ENCODE data around the gene ACBD6. TPM values are rescaled to one million over a fixed set of nuclear protein-coding genes. Genes with fewer than 3 reads are reported as not detected.

The ACBD6 gene
- total and polyA plus RNA-seq, 10 of the 15 experiments (the other 5 are each of a cell fraction or from before 2014, with no cell fraction given), result 15.0 to 67.3 (median 55.0) TPM

DNA sequence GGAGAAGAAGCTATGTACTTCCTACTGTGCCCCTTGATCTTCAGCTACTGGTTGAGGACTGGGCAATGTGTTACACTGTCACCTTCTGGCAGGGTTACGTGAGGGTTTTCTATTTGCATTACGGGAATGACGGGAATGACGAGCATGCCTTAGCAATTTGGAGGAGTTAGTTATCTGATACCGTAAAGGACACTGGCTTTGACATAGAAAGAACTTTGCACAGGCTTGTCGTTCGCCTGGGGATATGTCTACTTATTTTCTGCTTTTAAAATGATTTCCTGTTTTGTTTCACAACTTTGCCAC lies 19.8 kb upstream of the ACBD6 start (continued):
- TF ChIP-seq, protein P1, sequence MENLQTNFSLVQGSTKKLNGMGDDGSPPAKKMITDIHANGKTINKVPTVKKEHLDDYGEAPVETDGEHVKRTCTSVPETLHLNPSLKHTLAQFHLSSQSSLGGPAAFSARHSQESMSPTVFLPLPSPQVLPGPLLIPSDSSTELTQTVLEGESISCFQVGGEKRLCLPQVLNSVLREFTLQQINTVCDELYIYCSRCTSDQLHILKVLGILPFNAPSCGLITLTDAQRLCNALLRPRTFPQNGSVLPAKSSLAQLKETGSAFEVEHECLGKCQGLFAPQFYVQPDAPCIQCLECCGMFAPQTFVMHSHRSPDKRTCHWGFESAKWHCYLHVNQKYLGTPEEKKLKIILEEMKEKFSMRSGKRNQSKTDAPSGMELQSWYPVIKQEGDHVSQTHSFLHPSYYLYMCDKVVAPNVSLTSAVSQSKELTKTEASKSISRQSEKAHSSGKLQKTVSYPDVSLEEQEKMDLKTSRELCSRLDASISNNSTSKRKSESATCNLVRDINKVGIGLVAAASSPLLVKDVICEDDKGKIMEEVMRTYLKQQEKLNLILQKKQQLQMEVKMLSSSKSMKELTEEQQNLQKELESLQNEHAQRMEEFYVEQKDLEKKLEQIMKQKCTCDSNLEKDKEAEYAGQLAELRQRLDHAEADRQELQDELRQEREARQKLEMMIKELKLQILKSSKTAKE (IDR thresholded peaks at IDR 0.05; ENCODE audit: low read depth, poor library complexity, severe bottlenecking), result no peak
- TF ChIP-seq, protein P2, sequence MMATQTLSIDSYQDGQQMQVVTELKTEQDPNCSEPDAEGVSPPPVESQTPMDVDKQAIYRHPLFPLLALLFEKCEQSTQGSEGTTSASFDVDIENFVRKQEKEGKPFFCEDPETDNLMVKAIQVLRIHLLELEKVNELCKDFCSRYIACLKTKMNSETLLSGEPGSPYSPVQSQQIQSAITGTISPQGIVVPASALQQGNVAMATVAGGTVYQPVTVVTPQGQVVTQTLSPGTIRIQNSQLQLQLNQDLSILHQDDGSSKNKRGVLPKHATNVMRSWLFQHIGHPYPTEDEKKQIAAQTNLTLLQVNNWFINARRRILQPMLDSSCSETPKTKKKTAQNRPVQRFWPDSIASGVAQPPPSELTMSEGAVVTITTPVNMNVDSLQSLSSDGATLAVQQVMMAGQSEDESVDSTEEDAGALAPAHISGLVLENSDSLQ (IDR thresholded peaks at IDR 0.05), result no peak
- TF ChIP-seq MTA2 (IDR thresholded peaks at IDR 0.05; ENCODE audit: low read depth), result no peak

DNA sequence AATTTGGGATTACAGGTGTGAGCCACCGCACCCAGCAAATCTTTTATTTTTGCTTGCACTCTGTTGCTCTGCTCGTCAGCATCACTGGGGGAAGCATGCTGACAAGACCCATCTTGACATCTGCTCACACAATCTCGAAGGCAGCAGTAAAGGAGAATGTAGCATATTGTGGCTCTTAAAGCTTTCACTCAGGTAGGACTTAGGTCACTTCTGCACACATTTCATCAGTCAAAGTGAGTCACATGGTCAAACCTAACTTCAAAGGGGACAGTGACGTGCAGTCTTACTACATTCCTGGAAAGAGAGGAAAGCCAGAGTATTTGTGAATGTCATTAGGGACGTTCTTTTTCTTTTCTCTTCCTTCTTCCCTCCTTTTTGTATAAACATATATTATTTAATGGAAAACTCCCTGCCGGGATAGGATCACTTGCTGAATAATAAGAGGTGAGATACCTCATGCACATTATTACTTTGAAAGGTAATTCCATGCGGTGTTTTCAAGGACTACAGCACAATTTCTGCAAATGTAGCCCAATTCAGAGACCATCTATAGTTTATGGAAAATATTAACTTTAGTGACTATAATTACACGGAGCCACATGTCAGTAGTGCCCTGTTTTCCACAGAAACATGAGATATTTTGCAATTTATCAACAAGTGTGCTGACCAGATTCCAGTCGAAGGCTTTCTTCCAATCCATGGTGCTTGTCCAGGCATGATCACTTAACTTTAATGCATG lies 19.3 kb upstream of the ACBD6 start:
- no peak overlapping the region for H3K9ac ChIP-seq (ENCODE audit: control insufficient read depth, insufficient read depth, low read length)
- 55% methylated on average over 9 of the region's 9 CpGs for WGBS (ENCODE audit: insufficient coverage, insufficient replicate concordance, low lambda C conversion rate, missing lambda C conversion rate)
- ChIA-PET SMC1A (ENCODE audit: uncharacterized antibody, unreplicated experiment) (interaction anchor here (1.6 kb wide), 1 partner anchor 11 kb away, joined by 4 read pairs; no protein-coding TSS in a partner anchor), CTCF (interaction anchor here (1.8 kb wide), 1 partner anchor 341 kb away, joined by 15 read pairs; no protein-coding TSS in a partner anchor), RAD21 (ENCODE audit: unreplicated experiment) (interaction anchor here (1.0 kb wide), 1 partner anchor 342 kb away, joined by 5 read pairs; no protein-coding TSS in a partner anchor), POLR2A (no interaction called here)
- DNase-seq (ENCODE audit: low read depth, low spot score), result no peak
- no peaks in the 10 kb centered on the region for H3K27me3 ChIP-seq (replicated peaks in 1 of 2; ENCODE audit: control insufficient read depth in 2 of 2, insufficient read depth in 2 of 2, low read length in 1 of 2)
- in situ Hi-C loops (cut with MboI), result no loop called here
- BruUV-seq (replicated peaks), result no TSS peak
- H3K4me3 ChIP-seq, result no peak overlapping the region
- H3K27ac ChIP-seq (ENCODE audit: control insufficient read depth, insufficient read depth), result no peak overlapping the region
- H3K36me3 ChIP-seq (ENCODE audit: control insufficient read depth in 2 of 2, insufficient read depth in 2 of 2, low read length in 1 of 2), result no peaks in the 10 kb centered on the region
- H3K4me2 ChIP-seq (ENCODE audit: control insufficient read depth, insufficient read depth), result no peak overlapping the region
- H4K20me1 ChIP-seq (ENCODE audit: control insufficient read depth, insufficient read depth), result no peaks in the 10 kb centered on the region
- ATAC-seq, result no peak
- no peak for FAIRE-seq
- H3K4me1 ChIP-seq (ENCODE audit: control insufficient read depth, insufficient read depth, low read length), result no peaks in the 10 kb centered on the region
- H2AFZ ChIP-seq (ENCODE audit: control insufficient read depth, low read depth, low read length), result no peak overlapping the region
- no peaks in the 10 kb centered on the region for H3K79me2 ChIP-seq (ENCODE audit: control insufficient read depth, insufficient read depth, low read length)
- H3K9me3 ChIP-seq (replicated peaks; ENCODE audit: control insufficient read depth, insufficient read depth, low read length), result no peaks in the 10 kb centered on the region
- intact Hi-C loops (cut with micrococcal nuclease; ENCODE audit: unreplicated experiment), result no loop called here
- TF ChIP-seq FOXK2 (IDR thresholded peaks at IDR 0.05), result no peak
- TF ChIP-seq PAX8 (IDR thresholded peaks at IDR 0.05), result no peak
- no peak for TF ChIP-seq NR2F1 (conservative IDR thresholded peaks at IDR 0.05)
- TF ChIP-seq, protein P3, sequence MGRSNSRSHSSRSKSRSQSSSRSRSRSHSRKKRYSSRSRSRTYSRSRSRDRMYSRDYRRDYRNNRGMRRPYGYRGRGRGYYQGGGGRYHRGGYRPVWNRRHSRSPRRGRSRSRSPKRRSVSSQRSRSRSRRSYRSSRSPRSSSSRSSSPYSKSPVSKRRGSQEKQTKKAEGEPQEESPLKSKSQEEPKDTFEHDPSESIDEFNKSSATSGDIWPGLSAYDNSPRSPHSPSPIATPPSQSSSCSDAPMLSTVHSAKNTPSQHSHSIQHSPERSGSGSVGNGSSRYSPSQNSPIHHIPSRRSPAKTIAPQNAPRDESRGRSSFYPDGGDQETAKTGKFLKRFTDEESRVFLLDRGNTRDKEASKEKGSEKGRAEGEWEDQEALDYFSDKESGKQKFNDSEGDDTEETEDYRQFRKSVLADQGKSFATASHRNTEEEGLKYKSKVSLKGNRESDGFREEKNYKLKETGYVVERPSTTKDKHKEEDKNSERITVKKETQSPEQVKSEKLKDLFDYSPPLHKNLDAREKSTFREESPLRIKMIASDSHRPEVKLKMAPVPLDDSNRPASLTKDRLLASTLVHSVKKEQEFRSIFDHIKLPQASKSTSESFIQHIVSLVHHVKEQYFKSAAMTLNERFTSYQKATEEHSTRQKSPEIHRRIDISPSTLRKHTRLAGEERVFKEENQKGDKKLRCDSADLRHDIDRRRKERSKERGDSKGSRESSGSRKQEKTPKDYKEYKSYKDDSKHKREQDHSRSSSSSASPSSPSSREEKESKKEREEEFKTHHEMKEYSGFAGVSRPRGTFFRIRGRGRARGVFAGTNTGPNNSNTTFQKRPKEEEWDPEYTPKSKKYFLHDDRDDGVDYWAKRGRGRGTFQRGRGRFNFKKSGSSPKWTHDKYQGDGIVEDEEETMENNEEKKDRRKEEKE (IDR thresholded peaks at IDR 0.05), result no peak
- TF ChIP-seq, protein P4, sequence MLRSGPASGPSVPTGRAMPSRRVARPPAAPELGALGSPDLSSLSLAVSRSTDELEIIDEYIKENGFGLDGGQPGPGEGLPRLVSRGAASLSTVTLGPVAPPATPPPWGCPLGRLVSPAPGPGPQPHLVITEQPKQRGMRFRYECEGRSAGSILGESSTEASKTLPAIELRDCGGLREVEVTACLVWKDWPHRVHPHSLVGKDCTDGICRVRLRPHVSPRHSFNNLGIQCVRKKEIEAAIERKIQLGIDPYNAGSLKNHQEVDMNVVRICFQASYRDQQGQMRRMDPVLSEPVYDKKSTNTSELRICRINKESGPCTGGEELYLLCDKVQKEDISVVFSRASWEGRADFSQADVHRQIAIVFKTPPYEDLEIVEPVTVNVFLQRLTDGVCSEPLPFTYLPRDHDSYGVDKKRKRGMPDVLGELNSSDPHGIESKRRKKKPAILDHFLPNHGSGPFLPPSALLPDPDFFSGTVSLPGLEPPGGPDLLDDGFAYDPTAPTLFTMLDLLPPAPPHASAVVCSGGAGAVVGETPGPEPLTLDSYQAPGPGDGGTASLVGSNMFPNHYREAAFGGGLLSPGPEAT (IDR thresholded peaks at IDR 0.05; ENCODE audit: low read depth), result no peak
- TF ChIP-seq, protein P5, sequence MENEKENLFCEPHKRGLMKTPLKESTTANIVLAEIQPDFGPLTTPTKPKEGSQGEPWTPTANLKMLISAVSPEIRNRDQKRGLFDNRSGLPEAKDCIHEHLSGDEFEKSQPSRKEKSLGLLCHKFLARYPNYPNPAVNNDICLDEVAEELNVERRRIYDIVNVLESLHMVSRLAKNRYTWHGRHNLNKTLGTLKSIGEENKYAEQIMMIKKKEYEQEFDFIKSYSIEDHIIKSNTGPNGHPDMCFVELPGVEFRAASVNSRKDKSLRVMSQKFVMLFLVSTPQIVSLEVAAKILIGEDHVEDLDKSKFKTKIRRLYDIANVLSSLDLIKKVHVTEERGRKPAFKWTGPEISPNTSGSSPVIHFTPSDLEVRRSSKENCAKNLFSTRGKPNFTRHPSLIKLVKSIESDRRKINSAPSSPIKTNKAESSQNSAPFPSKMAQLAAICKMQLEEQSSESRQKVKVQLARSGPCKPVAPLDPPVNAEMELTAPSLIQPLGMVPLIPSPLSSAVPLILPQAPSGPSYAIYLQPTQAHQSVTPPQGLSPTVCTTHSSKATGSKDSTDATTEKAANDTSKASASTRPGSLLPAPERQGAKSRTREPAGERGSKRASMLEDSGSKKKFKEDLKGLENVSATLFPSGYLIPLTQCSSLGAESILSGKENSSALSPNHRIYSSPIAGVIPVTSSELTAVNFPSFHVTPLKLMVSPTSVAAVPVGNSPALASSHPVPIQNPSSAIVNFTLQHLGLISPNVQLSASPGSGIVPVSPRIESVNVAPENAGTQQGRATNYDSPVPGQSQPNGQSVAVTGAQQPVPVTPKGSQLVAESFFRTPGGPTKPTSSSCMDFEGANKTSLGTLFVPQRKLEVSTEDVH (IDR thresholded peaks at IDR 0.05; ENCODE audit: low read depth, partially characterized antibody), result no peak
- TF ChIP-seq POU2F2 (IDR thresholded peaks at IDR 0.05; ENCODE audit: borderline replicate concordance, low read depth, low read length), result no peak
- no peak for TF ChIP-seq JUNB (IDR thresholded peaks at IDR 0.05)

Data from GM12878 (cell line).